Hematopoietic multipotent progenitor cell treated with erythropoietin and hydrocortisone succinate and interleukin-3 and kit ligand, for 8 days (in vitro differentiated cells): Measurements from ENCODE around the gene SH3YL1.

Experiments
- DNase-seq: peaks from one replicate; pipeline ENCODE4 v3.0.0-alpha.2; 2015

Gene SH3YL1

GRCh38 chr2:256094-256493 is 7.7 kb downstream of the SH3YL1 start:
- no peak for DNase-seq

- DNase-seq, result no peak
These were observed 8.6 kb downstream of the SH3YL1 start for GRCh38 chr2:255195-255594.

- DNase-seq, result no peak
These were observed 9.6 kb downstream of the SH3YL1 start for GRCh38 chr2:254241-254640.

GRCh38 chr2:253202-253638 is 10.6 kb downstream of the SH3YL1 start:
- no peak for DNase-seq

- DNase-seq, result no peak
These were observed 11.7 kb downstream of the SH3YL1 start for GRCh38 chr2:252001-252602.

- no peak for DNase-seq
These were observed 14.2 kb downstream of the SH3YL1 start for GRCh38 chr2:249538-250042.

- DNase-seq, result no peak
These were observed 15.1 kb downstream of the SH3YL1 start for GRCh38 chr2:248724-249123.

- DNase-seq, result peak; percentile 66
These were observed 17.2 kb downstream of the SH3YL1 start for GRCh38 chr2:246489-247144.

GRCh38 chr2:244547-244946 is 19.3 kb downstream of the SH3YL1 start:
- DNase-seq, result no peak

- DNase-seq, result no peak
These were observed 25.0 kb downstream of the SH3YL1 start for GRCh38 chr2:238869-239268.

GRCh38 chr2:238431-238830 is 25.4 kb downstream of the SH3YL1 start:
- no peak for DNase-seq

GRCh38 chr2:237878-238277 is 26.0 kb downstream of the SH3YL1 start:
- DNase-seq, result no peak

- no peak for DNase-seq
These were observed 26.8 kb downstream of the SH3YL1 start for GRCh38 chr2:236993-237539.

- no peak for DNase-seq
These were observed 29.4 kb downstream of the SH3YL1 start for GRCh38 chr2:234421-234820.

GRCh38 chr2:233030-233429 is 30.8 kb downstream of the SH3YL1 start:
- DNase-seq, result no peak

GRCh38 chr2:231521-232185 is 32.2 kb downstream of the SH3YL1 start:
- DNase-seq, result no peak

- no peak for DNase-seq
These were observed 35.1 kb downstream of the SH3YL1 start for GRCh38 chr2:228518-229278.

GRCh38 chr2:228115-228514 is 35.7 kb downstream of the SH3YL1 start:
- DNase-seq, result no peak

- peak; percentile 63 for DNase-seq
These were observed 39.7 kb downstream of the SH3YL1 start for GRCh38 chr2:223971-224760.

- no peak for DNase-seq
These were observed 40.4 kb downstream of the SH3YL1 start for GRCh38 chr2:223451-223850.

GRCh38 chr2:216068-216467 is 47.8 kb downstream of the SH3YL1 start:
- DNase-seq, result no peak
